Measurements from ENCODE around the gene SMURF2.

DNA sequence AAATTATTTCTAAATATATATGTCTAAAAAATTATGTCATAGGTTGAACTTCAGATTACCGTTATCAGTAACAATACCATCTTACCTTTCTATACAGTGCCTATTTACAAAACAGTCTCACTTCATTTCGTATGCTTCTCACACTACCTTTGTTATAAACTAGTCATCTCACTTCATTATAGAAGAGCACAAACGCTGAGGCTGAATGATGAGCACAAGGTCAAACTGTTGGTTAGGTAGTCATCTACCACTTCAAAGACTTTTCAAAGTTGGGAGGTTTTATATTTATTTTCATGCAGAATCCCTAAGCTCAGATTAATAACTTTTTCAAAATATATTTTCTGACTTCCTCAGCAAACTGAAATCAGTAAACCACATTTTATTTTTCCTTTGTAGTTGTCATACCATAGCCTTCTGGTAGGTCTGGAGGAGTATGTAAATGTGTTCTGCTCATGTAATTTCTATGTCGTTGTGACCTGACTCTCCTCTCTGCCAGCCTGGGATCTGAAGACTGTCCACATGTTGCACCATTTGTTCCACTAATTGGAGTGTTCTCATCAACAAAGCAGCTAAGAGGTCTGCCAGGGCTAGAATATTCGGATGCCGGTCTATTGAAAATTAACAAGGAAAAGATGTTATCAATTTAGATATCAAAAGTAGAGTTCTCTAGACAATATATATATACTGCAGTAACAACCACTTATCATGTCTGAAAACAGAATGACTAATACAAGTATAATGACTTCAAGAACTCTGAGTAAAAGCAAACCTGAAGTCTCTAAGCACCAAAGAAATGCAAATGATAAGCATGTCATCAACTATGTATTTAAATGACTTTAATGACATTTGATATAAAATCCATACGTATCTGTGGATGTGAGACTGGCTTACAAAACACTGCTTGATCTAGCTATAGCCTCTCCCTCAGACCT is 81.5 kb downstream of the SMURF2 start:
- TF ChIP-seq POLR2AphosphoS5 (IDR thresholded peaks at IDR 0.05; ENCODE audit: low read depth, low read length) (no peak), SIN3A (IDR thresholded peaks at IDR 0.05; ENCODE audit: borderline replicate concordance, insufficient read depth, low read length) (no peak)
- TF ChIP-seq, protein P1, sequence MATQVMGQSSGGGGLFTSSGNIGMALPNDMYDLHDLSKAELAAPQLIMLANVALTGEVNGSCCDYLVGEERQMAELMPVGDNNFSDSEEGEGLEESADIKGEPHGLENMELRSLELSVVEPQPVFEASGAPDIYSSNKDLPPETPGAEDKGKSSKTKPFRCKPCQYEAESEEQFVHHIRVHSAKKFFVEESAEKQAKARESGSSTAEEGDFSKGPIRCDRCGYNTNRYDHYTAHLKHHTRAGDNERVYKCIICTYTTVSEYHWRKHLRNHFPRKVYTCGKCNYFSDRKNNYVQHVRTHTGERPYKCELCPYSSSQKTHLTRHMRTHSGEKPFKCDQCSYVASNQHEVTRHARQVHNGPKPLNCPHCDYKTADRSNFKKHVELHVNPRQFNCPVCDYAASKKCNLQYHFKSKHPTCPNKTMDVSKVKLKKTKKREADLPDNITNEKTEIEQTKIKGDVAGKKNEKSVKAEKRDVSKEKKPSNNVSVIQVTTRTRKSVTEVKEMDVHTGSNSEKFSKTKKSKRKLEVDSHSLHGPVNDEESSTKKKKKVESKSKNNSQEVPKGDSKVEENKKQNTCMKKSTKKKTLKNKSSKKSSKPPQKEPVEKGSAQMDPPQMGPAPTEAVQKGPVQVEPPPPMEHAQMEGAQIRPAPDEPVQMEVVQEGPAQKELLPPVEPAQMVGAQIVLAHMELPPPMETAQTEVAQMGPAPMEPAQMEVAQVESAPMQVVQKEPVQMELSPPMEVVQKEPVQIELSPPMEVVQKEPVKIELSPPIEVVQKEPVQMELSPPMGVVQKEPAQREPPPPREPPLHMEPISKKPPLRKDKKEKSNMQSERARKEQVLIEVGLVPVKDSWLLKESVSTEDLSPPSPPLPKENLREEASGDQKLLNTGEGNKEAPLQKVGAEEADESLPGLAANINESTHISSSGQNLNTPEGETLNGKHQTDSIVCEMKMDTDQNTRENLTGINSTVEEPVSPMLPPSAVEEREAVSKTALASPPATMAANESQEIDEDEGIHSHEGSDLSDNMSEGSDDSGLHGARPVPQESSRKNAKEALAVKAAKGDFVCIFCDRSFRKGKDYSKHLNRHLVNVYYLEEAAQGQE (IDR thresholded peaks at IDR 0.05; ENCODE audit: insufficient read depth in 1 of 2, low read depth in 2 of 2, low read length in 2 of 2), result no peak
